CD4-positive, alpha-beta memory T cell (primary cell): Measurements from ENCODE around the gene ARHGAP19. TPM values are rescaled to one million over a fixed set of nuclear protein-coding genes. Genes with fewer than 3 reads are reported as not detected.

Source experiments
- CTCF ChIA-PET: fragments of 350-600 bp; sonication (Branson Sonifier 250); formaldehyde crosslinking; loops from one replicate; lab custom pipeline; 2021; ENCODE audit warnings: inconsistent platforms; ENCODE audit not compliant: partially characterized antibody; lab: Charles Lee
- POLR2A ChIA-PET: fragments of 350-600 bp; sonication (Branson Sonifier 250); formaldehyde crosslinking; loops from one replicate; lab custom pipeline; 2021; ENCODE audit not compliant: partially characterized antibody; lab: Charles Lee
- DNase-seq, 5 donors: peaks; one replicate each; pipeline versions ENCODE4 v3.0.0 to v3.0.0-alpha.2; 2020 to 2022; ENCODE audit warnings: mixed read lengths in 1 of 5
- H3K27ac ChIP-seq: one replicate; pipeline ENCODE4 v1.7.0; 2013; ENCODE audit warnings: low read depth, low read length
- H3K27me3 ChIP-seq: 2 replicates; pipeline ENCODE4 v1.7.0; 2013; ENCODE audit warnings: mild to moderate bottlenecking, low read length, moderate library complexity; ENCODE audit not compliant: insufficient read depth
- H3K36me3 ChIP-seq: 2 replicates; pipeline ENCODE4 v1.7.0; 2013; ENCODE audit warnings: mild to moderate bottlenecking, low read length, moderate library complexity; ENCODE audit not compliant: insufficient read depth
- H3K4me1 ChIP-seq: 2 replicates; pipeline ENCODE4 v1.7.0; 2013; ENCODE audit warnings: mild to moderate bottlenecking, low read length, moderate library complexity; ENCODE audit not compliant: insufficient read depth
- H3K4me3 ChIP-seq, 2 donors: one replicate each; pipeline ENCODE4 v1.7.0; 2013; ENCODE audit warnings: low read length in 2 of 2, mild to moderate bottlenecking in 1 of 2
- H3K9me3 ChIP-seq, 2 donors: one replicate each; pipeline ENCODE4 v1.7.0; 2013; ENCODE audit warnings: low read length in 2 of 2, control low read depth in 1 of 2; ENCODE audit not compliant: control insufficient read depth in 1 of 2
- H3K27ac Mint-ChIP-seq, 7 donors: one replicate each; pipeline ENCODE4 v1.8.0; 2020 to 2021; ENCODE audit warnings: mixed read lengths in 7 of 7, mild to moderate bottlenecking in 6 of 7, inconsistent platforms in 3 of 7, moderate library complexity in 3 of 7
- H3K27me3 Mint-ChIP-seq, 2 donors: one replicate each; pipeline ENCODE4 v1.8.0; 2020 to 2021; ENCODE audit warnings: mixed read lengths in 2 of 2
- H3K36me3 Mint-ChIP-seq, 2 donors: one replicate each; pipeline ENCODE4 v1.8.0; 2020 to 2021; ENCODE audit warnings: mixed read lengths in 2 of 2, inconsistent platforms in 1 of 2, mild to moderate bottlenecking in 1 of 2
- H3K4me1 Mint-ChIP-seq, 4 donors: one replicate each; pipeline ENCODE4 v1.8.0; 2020 to 2021; ENCODE audit warnings: mixed read lengths in 4 of 4, mild to moderate bottlenecking in 1 of 4
- H3K4me3 Mint-ChIP-seq, 8 donors: one replicate each; pipeline ENCODE4 v1.8.0; 2020 to 2021; ENCODE audit warnings: mixed read lengths in 8 of 8, mild to moderate bottlenecking in 7 of 8, moderate library complexity in 6 of 8, inconsistent platforms in 3 of 8
- H3K9me3 Mint-ChIP-seq, 8 donors: one replicate each; pipeline ENCODE4 v1.8.0; 2020 to 2021; ENCODE audit warnings: mixed read lengths in 8 of 8, mild to moderate bottlenecking in 5 of 8, inconsistent platforms in 3 of 8, moderate library complexity in 1 of 8
- intact Hi-C: fragments of 100-400 bp; cut with micrococcal nuclease; formaldehyde crosslinking; loops from one replicate; pipeline ENCODE4 v1.15.1; 2023
- polyA plus RNA-seq, 2 donors: library from polyadenylated mRNA; unstranded; fragments of 300-500 nt; fragmentation: Illumina TruSeq; gene quantifications; one replicate each; pipeline ENCODE4 v1.2.3, GENCODE V29; 2021
- total RNA-seq, 2 experiments: library from RNA; stranded (reverse); gene quantifications; one replicate each; pipeline ENCODE4 v1.2.3, GENCODE V29; 2021

ARHGAP19 gene
- total and polyA plus RNA-seq, 4 experiments from 2014 or later: 6.8 to 19.3 (median 13.2) TPM

DNA sequence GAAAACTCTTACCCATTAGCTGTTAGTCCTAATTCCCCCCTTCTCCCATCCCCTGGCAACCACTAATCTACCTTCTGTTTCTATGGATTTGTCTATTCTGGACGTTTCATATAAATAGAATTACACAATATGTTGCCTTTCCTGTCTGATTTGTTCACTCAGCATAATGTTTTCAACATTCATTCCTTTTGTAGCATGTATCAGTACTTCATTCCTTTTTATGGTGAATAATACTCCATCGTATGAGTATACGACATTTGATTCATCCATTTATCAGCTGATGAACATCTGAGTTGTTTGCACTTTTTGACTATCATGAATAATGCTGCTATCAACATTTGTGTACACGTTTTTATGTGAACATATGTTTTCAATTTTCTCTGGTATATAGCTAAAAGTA is 22.2 kb upstream of the ARHGAP19 start:
- H3K27me3 ChIP-seq: no peaks in the 10 kb centered on the region
- H3K27me3 Mint-ChIP-seq: peaks cover 0 to 3% of the 10 kb centered on the region in 2 donors
- H3K4me3 Mint-ChIP-seq: no peak overlapping the region
- ChIA-PET POLR2A (interaction anchor here (0.7 kb wide), 1 partner anchor 9 kb away, joined by 3 read pairs; no protein-coding TSS in a partner anchor), CTCF (interaction anchor here (1.1 kb wide), 1 partner anchor 18 kb away, joined by 5 read pairs; no protein-coding TSS in a partner anchor)
- no peak overlapping the region for H3K4me3 ChIP-seq
- no peak overlapping the region for H3K27ac ChIP-seq
- no peaks in the 10 kb centered on the region for H3K9me3 ChIP-seq
- no peaks in the 10 kb centered on the region for H3K36me3 ChIP-seq
- peaks cover 3 to 14% (median 8%) of the 10 kb centered on the region in 4 donors for H3K4me1 Mint-ChIP-seq
- no peak for DNase-seq
- intact Hi-C loops: loop anchor here (10.0 kb wide), 1 partner anchor 480 kb away; the partner anchor contains the start of gene LCOR
- H3K4me1 ChIP-seq: peaks cover 5% of the 10 kb centered on the region
- peaks cover 0 to 7% of the 10 kb centered on the region in 2 donors for H3K36me3 Mint-ChIP-seq
- H3K9me3 Mint-ChIP-seq: peaks cover 0 to 1% (median 0%) of the 10 kb centered on the region in 8 donors
- H3K27ac Mint-ChIP-seq: no peak overlapping the region

DNA sequence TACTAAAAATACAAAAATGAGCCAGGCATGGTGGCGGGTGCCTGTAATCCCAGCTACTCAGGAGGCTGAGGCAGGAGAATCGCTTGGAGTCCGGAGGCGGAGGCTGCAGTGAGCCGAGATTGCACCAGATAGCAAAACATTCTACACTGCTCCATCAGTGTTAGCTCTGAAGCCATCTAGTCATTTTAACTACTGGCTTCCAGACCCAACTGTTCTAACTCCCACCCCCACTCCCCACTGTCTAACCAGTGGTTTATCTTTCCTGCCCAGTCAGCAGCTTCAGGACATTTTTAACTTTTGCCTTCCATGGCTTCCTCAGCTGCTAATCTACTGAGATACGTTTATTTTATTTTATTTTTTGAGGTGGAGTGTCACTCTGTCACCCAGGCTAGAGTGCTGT is 20.5 kb upstream of the ARHGAP19 start:
- no peak overlapping the region for H3K4me3 Mint-ChIP-seq
- no peaks in the 10 kb centered on the region for H3K27me3 Mint-ChIP-seq
- ChIA-PET POLR2A (interaction anchor here (0.8 kb wide), 1 partner anchor 13 kb away, joined by 3 read pairs; no protein-coding TSS in a partner anchor), CTCF (interaction anchor here (1.3 to 1.5 kb wide), 2 partner anchors 15 to 34 kb away, joined by 3 to 4 read pairs; no protein-coding TSS in a partner anchor)
- H3K4me1 ChIP-seq: peaks cover 3% of the 10 kb centered on the region
- peaks cover 0 to 1% (median 0%) of the 10 kb centered on the region in 8 donors for H3K9me3 Mint-ChIP-seq
- no peaks in the 10 kb centered on the region for H3K27me3 ChIP-seq
- H3K36me3 Mint-ChIP-seq: no peaks in the 10 kb centered on the region
- DNase-seq: no peak
- no peak overlapping the region for H3K4me3 ChIP-seq
- H3K9me3 ChIP-seq: no peaks in the 10 kb centered on the region
- peaks cover 0 to 5% (median under 1%) of the 10 kb centered on the region in 4 donors for H3K4me1 Mint-ChIP-seq
- H3K36me3 ChIP-seq: no peaks in the 10 kb centered on the region
- intact Hi-C loops: loop anchor here (10.0 kb wide), 1 partner anchor 478 kb away; the partner anchor contains the start of gene LCOR
- no peak overlapping the region for H3K27ac ChIP-seq
- no peak overlapping the region for H3K27ac Mint-ChIP-seq

DNA sequence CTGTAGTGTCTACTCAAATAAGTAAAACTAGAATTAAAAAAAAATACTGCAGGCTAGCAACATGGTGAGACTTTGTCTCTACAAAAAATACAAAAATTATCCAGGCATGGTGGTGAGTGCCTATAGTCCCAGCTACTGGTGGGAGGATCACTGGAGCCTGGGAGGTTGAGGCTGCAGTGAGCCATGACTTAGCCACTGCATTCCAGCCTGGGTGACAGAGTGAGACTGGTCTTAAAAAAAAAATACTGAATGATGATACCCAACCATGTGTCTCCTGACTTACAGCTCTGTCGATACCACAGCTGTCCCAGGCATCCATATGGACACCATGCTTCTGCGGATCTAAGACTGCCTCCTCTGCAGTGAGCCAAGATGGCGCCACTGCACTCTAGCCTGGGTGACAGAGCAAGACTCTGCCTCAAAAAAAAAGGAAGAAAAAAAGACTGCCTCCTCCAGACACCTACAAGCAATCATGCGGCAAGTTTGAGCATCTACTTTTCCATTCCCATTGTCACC is 18.7 kb upstream of the ARHGAP19 start:
- no peak overlapping the region for H3K27ac Mint-ChIP-seq

GRCh38 chr10:97307866-97308780 is 15.7 kb upstream of the ARHGAP19 start:
- Mint-ChIP-seq H3K9me3 (no peaks in the 10 kb centered on the region), H3K27me3 (no peaks in the 10 kb centered on the region), H3K4me3 (peak overlapping the region in 1 of 8 donors; percentile 35), H3K4me1 (no peaks in the 10 kb centered on the region), H3K36me3 (no peaks in the 10 kb centered on the region), H3K27ac (peak overlapping the region in 2 of 7 donors; percentile 8 to 20)
- DNase-seq: no peak
- H3K9me3 ChIP-seq: no peaks in the 10 kb centered on the region
- no peaks in the 10 kb centered on the region for H3K36me3 ChIP-seq
- POLR2A ChIA-PET: interaction anchor here (1.2 to 1.4 kb wide), 2 partner anchors 11 to 16 kb away, joined by 3 to 5 read pairs; partner anchors contain the start of gene FRAT1
- intact Hi-C loops: no loop called here
- CTCF ChIA-PET: interaction anchor here (3.0 kb wide), 1 partner anchor 30 kb away, joined by 9 read pairs; no protein-coding TSS in a partner anchor
- no peak overlapping the region for H3K4me3 ChIP-seq
- no peaks in the 10 kb centered on the region for H3K27me3 ChIP-seq
- no peaks in the 10 kb centered on the region for H3K4me1 ChIP-seq
- H3K27ac ChIP-seq: no peak overlapping the region

More for the DNA sequence above, 18.7 kb upstream of the ARHGAP19 start:
- H3K27ac ChIP-seq: no peak overlapping the region
- Mint-ChIP-seq H3K9me3 (peaks cover 0 to 1% (median 0%) of the 10 kb centered on the region in 8 donors), H3K27me3 (no peaks in the 10 kb centered on the region), H3K36me3 (no peaks in the 10 kb centered on the region), H3K4me3 (peak overlapping the region in 1 of 8 donors; percentile 41), H3K4me1 (no peaks in the 10 kb centered on the region)
- POLR2A ChIA-PET: no interaction called here
- no peaks in the 10 kb centered on the region for H3K9me3 ChIP-seq
- no peak overlapping the region for H3K4me3 ChIP-seq
- CTCF ChIA-PET: no interaction called here
- intact Hi-C loops: loop anchor here (10.0 kb wide), 1 partner anchor 476 kb away; the partner anchor contains the start of gene LCOR
- no peaks in the 10 kb centered on the region for H3K36me3 ChIP-seq
- H3K27me3 ChIP-seq: no peaks in the 10 kb centered on the region
- H3K4me1 ChIP-seq: no peaks in the 10 kb centered on the region
- DNase-seq: no peak

GRCh38 chr10:97307441-97307840 is 15.0 kb upstream of the ARHGAP19 start:
- CTCF ChIA-PET: interaction anchor here (3.0 kb wide), 1 partner anchor 29 kb away, joined by 9 read pairs; no protein-coding TSS in a partner anchor
- POLR2A ChIA-PET: interaction anchor here (1.4 kb wide), 1 partner anchor 15 kb away, joined by 3 read pairs; no protein-coding TSS in a partner anchor
- Mint-ChIP-seq H3K9me3 (no peaks in the 10 kb centered on the region), H3K4me3 (peak overlapping the region in 1 of 8 donors; percentile 35), H3K36me3 (no peaks in the 10 kb centered on the region), H3K27ac (no peak overlapping the region), H3K4me1 (no peaks in the 10 kb centered on the region), H3K27me3 (no peaks in the 10 kb centered on the region)
- no peak for DNase-seq
- no peaks in the 10 kb centered on the region for H3K9me3 ChIP-seq
- intact Hi-C loops: no loop called here
- H3K36me3 ChIP-seq: no peaks in the 10 kb centered on the region
- H3K27ac ChIP-seq: no peak overlapping the region
- H3K4me1 ChIP-seq: no peaks in the 10 kb centered on the region
- H3K4me3 ChIP-seq: no peak overlapping the region
- H3K27me3 ChIP-seq: no peaks in the 10 kb centered on the region

DNA sequence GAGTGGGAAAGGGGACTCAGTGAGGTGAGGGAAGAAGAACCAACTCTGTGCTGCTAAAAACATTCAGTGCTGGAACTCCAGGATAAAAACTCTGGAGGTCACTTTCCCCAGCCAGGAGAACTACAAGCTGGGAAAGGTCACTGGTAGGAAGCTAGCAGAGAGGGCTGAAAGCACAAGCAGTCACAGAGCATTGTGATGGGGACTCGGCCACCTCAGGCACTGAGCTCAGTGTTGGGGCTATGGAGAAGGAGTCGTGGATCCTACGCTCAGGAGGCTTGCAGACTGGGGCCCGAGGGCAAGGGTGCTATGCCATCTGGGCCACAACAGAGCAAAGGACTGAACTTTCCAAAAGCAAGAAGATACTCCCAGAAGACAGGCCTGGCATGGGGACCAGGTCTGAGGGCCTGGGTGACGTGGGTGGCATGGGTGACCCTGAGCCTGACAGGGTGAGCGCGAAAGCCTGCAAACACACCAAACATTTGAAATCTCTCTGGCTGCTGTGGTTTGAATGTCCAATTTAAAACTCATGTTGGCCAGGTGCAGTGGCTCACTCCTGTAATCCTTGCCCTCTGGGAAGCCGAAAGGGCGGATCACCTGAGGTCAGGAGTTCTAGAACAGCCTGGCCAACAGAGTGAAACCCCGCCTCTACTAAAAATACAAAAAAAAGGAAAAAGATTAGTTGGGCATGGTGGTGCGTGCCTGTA is 9.8 kb upstream of the ARHGAP19 start:
- H3K9me3 ChIP-seq: no peaks in the 10 kb centered on the region
- no peaks in the 10 kb centered on the region for H3K27me3 ChIP-seq
- H3K4me1 ChIP-seq: no peaks in the 10 kb centered on the region
- ChIA-PET CTCF (no interaction called here), POLR2A (no interaction called here)
- Mint-ChIP-seq H3K27me3 (no peaks in the 10 kb centered on the region), H3K27ac (no peak overlapping the region), H3K36me3 (no peaks in the 10 kb centered on the region), H3K4me1 (no peaks in the 10 kb centered on the region), H3K9me3 (no peaks in the 10 kb centered on the region), H3K4me3 (no peak overlapping the region)
- no peaks in the 10 kb centered on the region for H3K36me3 ChIP-seq
- no peak overlapping the region for H3K27ac ChIP-seq
- intact Hi-C loops: no loop called here
- no peak overlapping the region for H3K4me3 ChIP-seq
- no peak for DNase-seq
